HepG2 (cell line): ENCODE measurements around the gene ZBTB21. TPM values are rescaled to one million over a fixed set of nuclear protein-coding genes. Genes with fewer than 3 reads are reported as not detected.

Source experiments
- ATAC-seq: fragments of 200-7000 bp; cut with Tn5 transposase; 3 replicates; pipeline ENCODE4 v1.9.1; 2020; ENCODE audit warnings: mild to moderate bottlenecking, moderate library complexity
- BruUV-seq: library from RNA; stranded (reverse); fragments of 400-500 nt; replicated peaks from 2 replicates; lab custom pipeline; 2021; lab: Mats Ljungman, UMichigan
- CTCF ChIA-PET: fragments of 300-600 bp; formaldehyde crosslinking; extraction: SDS; loops from one replicate; lab custom pipeline; 2021; ENCODE audit warnings: low total read pairs, inconsistent platforms, low intra/inter-chr PET ratio; lab: Yijun Ruan, JAX
- POLR2A ChIA-PET: fragments of 350-600 bp; sonication (Branson Sonifier 250); formaldehyde crosslinking; loops from one replicate; lab custom pipeline; 2020; ENCODE audit warnings: antibody characterized with exemption, inconsistent platforms; lab: Yijun Ruan, JAX
- DNase-seq: peaks from one replicate; pipeline ENCODE4 v3.0.0-alpha.2; 2015; ENCODE audit warnings: low spot score
- FAIRE-seq: peaks from 3 replicates; lab custom pipeline; 2011; peaks lifted over from hg19 to GRCh38; lab: Jason Lieb, UNC
- H2AFZ ChIP-seq: one replicate; pipeline ENCODE4 v1.6.1; 2011; ENCODE audit warnings: low read length, inconsistent platforms
- H3K27ac ChIP-seq: fragments of 300-600 bp; 3 replicates; pipeline ENCODE4 v1.8.0; 2011; ENCODE audit warnings: mixed run types, mild to moderate bottlenecking, mixed read lengths, low read length, inconsistent platforms; ENCODE audit not compliant: insufficient read depth; ENCODE audit errors: extremely low read length
- H3K27me3 ChIP-seq, 2 experiments: fragments of 200-600 bp in 1 of 2; 2 replicates in 1 of 2; 3 replicates in 1 of 2; pipeline versions ENCODE4 v1.6.0 to v1.8.0; 2011; ENCODE audit warnings: low read length in 2 of 2, mild to moderate bottlenecking in 2 of 2, moderate library complexity in 2 of 2, inconsistent platforms in 1 of 2; ENCODE audit not compliant: insufficient read depth in 2 of 2, control insufficient read depth in 1 of 2
- H3K36me3 ChIP-seq, 2 experiments: fragments of 200-600 bp in 1 of 2; replicated peaks in 1 of 2; 2 replicates in 1 of 2; 3 replicates in 1 of 2; pipeline versions ENCODE4 v1.5.1 to v1.8.0; 2011; ENCODE audit warnings: low read length in 2 of 2, inconsistent platforms in 1 of 2; ENCODE audit not compliant: insufficient read depth in 2 of 2, control insufficient read depth in 1 of 2
- H3K4me1 ChIP-seq: 2 replicates; pipeline ENCODE4 v1.5.1; 2012; ENCODE audit warnings: low read length, inconsistent platforms; ENCODE audit not compliant: insufficient read depth
- H3K4me2 ChIP-seq: 2 replicates; pipeline ENCODE4 v1.6.0; 2011; ENCODE audit warnings: low read depth, low read length, inconsistent platforms
- H3K4me3 ChIP-seq, 3 experiments: fragments of 200-600 bp in 1 of 3; sonication (generic), shearing (Covaris generic) in 1 of 3; replicated peaks in 1 of 3; 2 replicates each; pipeline ENCODE4 v1.5.1; 2011 to 2016; ENCODE audit warnings: low read length in 3 of 3, inconsistent platforms in 2 of 3, low read depth in 2 of 3, mild to moderate bottlenecking in 2 of 3, control low read depth in 1 of 3, mixed read lengths in 1 of 3; ENCODE audit not compliant: insufficient read depth in 1 of 3
- H3K79me2 ChIP-seq: one replicate; pipeline ENCODE4 v1.6.1; 2011; ENCODE audit warnings: low read length, inconsistent platforms; ENCODE audit not compliant: insufficient read depth
- H3K9ac ChIP-seq: 2 replicates; pipeline ENCODE4 v1.6.0; 2011; ENCODE audit warnings: mild to moderate bottlenecking, low read depth, low read length, inconsistent platforms; ENCODE audit not compliant: insufficient read depth
- H3K9me3 ChIP-seq: 2 replicates; pipeline ENCODE4 v1.5.1; 2012; ENCODE audit warnings: mild to moderate bottlenecking, low read length
- H4K20me1 ChIP-seq: 2 replicates; pipeline ENCODE4 v1.6.0; 2011; ENCODE audit warnings: inconsistent platforms, mild to moderate bottlenecking, low read length, moderate library complexity; ENCODE audit not compliant: insufficient read depth
- GATA4 ChIP-seq: sonication (generic); IDR thresholded peaks from 2 replicates; pipeline ENCODE4 v1.6.1; 2016; ENCODE audit warnings: antibody characterized with exemption, low read depth, borderline replicate concordance
- IRX3 ChIP-seq: sonication (generic); formaldehyde crosslinking; IDR thresholded peaks from 2 replicates; pipeline ENCODE4 v1.8.1; 2023; ENCODE audit warnings: mild to moderate bottlenecking, low read depth, missing genetic modification reagents, borderline replicate concordance
- KLF6 ChIP-seq: IDR thresholded peaks from 2 replicates; pipeline ENCODE4 v1.8.0; 2016; ENCODE audit warnings: missing biosample characterization, missing genetic modification reagents
- NR2F6 ChIP-seq, 2 experiments: IDR thresholded peaks; 2 replicates each; pipeline ENCODE4 v1.6.1; 2016; ENCODE audit warnings: antibody characterized with exemption in 1 of 2, mild to moderate bottlenecking in 1 of 2
- RFX3 ChIP-seq: IDR thresholded peaks from 2 replicates; pipeline ENCODE4 v1.6.1; 2016; ENCODE audit warnings: missing biosample characterization, missing genetic modification reagents
- SP2 ChIP-seq: sonication (generic); formaldehyde crosslinking; IDR thresholded peaks from 2 replicates; pipeline ENCODE4 v1.5.1; 2020; ENCODE audit warnings: mild to moderate bottlenecking, missing genetic modification reagents
- U2AF2 ChIP-seq: fragments of 200-400 bp; formaldehyde crosslinking; IDR thresholded peaks from 2 replicates; pipeline ENCODE4 v1.6.1; 2017; ENCODE audit warnings: low read depth, mild to moderate bottlenecking, low read length
- ZNF256 ChIP-seq: sonication (generic); formaldehyde crosslinking; conservative IDR thresholded peaks from 2 replicates; pipeline ENCODE4 v1.4.0; 2020; ENCODE audit warnings: missing genetic modification reagents
- ZNF333 ChIP-seq: sonication (generic); formaldehyde crosslinking; IDR thresholded peaks from 2 replicates; pipeline ENCODE4 v1.4.0; 2020; ENCODE audit warnings: mild to moderate bottlenecking, missing genetic modification reagents, borderline replicate concordance
- ZNF484 ChIP-seq: sonication (generic); formaldehyde crosslinking; IDR thresholded peaks from 2 replicates; pipeline ENCODE4 v1.5.1; 2020; ENCODE audit warnings: mild to moderate bottlenecking, low read depth, missing genetic modification reagents, borderline replicate concordance
- ZNF549 ChIP-seq: sonication (generic); formaldehyde crosslinking; IDR thresholded peaks from 2 replicates; pipeline ENCODE4 v1.5.0; 2020; ENCODE audit warnings: missing genetic modification reagents
- ZNF839 ChIP-seq: sonication (generic); formaldehyde crosslinking; IDR thresholded peaks from 2 replicates; pipeline ENCODE4 v1.4.0; 2020; ENCODE audit warnings: missing genetic modification reagents, mild to moderate bottlenecking, borderline replicate concordance
- ZSCAN21 ChIP-seq: sonication (generic); formaldehyde crosslinking; IDR thresholded peaks from 2 replicates; pipeline ENCODE4 v1.8.0; 2022; ENCODE audit warnings: mild to moderate bottlenecking, missing genetic modification reagents, moderate library complexity, borderline replicate concordance
- WGBS: methylation state at CpG from one replicate; pipeline ENCODE4 v1.1.6; 2017; ENCODE audit warnings: low lambda C conversion rate; 5-methylcytosine and 5-hydroxymethylcytosine counted together
- in situ Hi-C: cut with HindIII; loops from 2 replicates; pipeline ENCODE4 v1.10.0; 2017; ENCODE audit warnings: low pct_unique_long_range_greater_than_20kb; ENCODE audit not compliant: extremely low pct_ligation_motif_present
- intact Hi-C: fragments of 100-400 bp; cut with micrococcal nuclease; formaldehyde crosslinking; loops from one replicate; pipeline ENCODE4 v1.10.0; 2022; ENCODE audit not compliant: unreplicated experiment
- polyA plus RNA-seq, 8 experiments: library from polyadenylated mRNA; depleted of rRNA in 3 of 8; stranded (reverse) in 7 of 8; unstranded in 1 of 8; fragments of >200 nt; fragmentation: Illumina TruSeq in 4 of 8; extraction: Trizol in 4 of 8; gene quantifications; 2 replicates each; pipeline versions ENCODE4 v1.2.1 to v1.2.3, GENCODE V29; 2011 to 2016; ENCODE audit warnings: low read depth in 4 of 8, missing spikeins in 1 of 8, mixed read lengths in 1 of 8; ENCODE audit not compliant: insufficient read depth in 1 of 8
- total RNA-seq, 5 experiments: library from RNA; depleted of rRNA; stranded (reverse); fragments of >200 nt; fragmentation: Illumina TruSeq; extraction: Trizol; gene quantifications; 2 replicates each; pipeline ENCODE4 v1.2.3, GENCODE V29; 2016; ENCODE audit warnings: low read depth in 1 of 5
- TF ChIP-seq, protein P1 (sequence below): sonication (generic); formaldehyde crosslinking; IDR thresholded peaks from 2 replicates; pipeline ENCODE4 v1.9.0; 2021; ENCODE audit warnings: missing genetic modification reagents, borderline replicate concordance
- TF ChIP-seq, protein P2 (sequence below): sonication (generic); formaldehyde crosslinking; conservative IDR thresholded peaks from 2 replicates; pipeline ENCODE4 v1.5.0; 2020; ENCODE audit warnings: missing genetic modification reagents

Gene ZBTB21
- total and polyA plus RNA-seq, 2 of the 13 experiments (the other 11 are each of a cell fraction or from before 2014, with no cell fraction given), result 4.5 to 6.1 TPM

DNA sequence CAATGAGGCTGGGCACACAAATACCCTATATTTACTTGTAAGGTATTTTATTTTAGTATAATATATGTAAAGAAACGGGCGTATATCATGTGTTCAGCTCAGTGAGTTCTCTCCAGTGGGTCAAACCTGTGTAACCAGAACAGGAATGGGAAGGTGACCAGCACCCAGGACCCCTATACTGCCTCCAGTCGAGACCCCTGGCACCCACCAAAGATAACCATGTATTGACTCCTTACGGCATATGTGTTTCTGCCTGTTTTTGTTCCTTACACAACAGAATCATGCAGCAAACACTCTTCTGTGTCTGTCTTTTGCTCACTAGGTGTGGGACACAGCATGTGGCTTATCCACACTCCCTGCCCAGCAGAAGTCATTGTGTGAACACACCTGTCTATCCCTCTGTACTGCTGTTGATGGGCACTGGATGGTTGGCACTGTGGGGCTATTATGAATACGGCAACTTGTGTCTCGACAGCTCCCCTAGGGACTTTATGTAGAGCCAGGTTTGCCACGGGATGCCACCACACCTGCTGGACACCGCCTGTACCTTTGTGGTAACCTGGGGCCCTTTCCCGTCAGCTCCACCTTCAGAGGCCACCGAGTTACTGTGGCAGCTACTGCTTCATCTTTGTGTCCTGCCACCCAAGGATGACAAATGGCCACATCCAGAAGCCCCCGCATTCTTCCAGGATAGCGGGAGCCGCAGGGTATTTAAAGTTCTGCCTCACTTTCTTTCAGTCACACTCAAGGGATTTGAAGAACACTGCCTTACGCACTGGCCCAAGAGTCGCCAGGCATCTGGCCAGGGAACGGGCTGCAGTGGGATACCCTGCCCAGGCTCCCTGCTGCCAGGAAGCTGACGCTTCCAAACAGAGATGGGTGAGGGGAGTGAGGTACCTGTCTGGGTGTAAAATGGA, 32.9 kb downstream of the ZBTB21 start:
- TF ChIP-seq ZNF256 (no peak), NR2F6 (IDR thresholded peaks at IDR 0.05) (no peak), NR2F6 (CRISPR knock-in tag; IDR thresholded peaks at IDR 0.05) (no peak), ZNF549 (CRISPR knock-in tag) (no peak), IRX3 (CRISPR knock-in tag) (no peak), U2AF2 (no peak), KLF6 (CRISPR knock-in tag) (no peak), RFX3 (CRISPR knock-in tag) (no peak), ZNF333 (CRISPR knock-in tag) (no peak), ZNF484 (no peak), GATA4 (no peak), ZSCAN21 (CRISPR knock-in tag) (no peak), ZNF839 (CRISPR knock-in tag) (no peak), SP2 (no peak)
- TF ChIP-seq, protein P1, sequence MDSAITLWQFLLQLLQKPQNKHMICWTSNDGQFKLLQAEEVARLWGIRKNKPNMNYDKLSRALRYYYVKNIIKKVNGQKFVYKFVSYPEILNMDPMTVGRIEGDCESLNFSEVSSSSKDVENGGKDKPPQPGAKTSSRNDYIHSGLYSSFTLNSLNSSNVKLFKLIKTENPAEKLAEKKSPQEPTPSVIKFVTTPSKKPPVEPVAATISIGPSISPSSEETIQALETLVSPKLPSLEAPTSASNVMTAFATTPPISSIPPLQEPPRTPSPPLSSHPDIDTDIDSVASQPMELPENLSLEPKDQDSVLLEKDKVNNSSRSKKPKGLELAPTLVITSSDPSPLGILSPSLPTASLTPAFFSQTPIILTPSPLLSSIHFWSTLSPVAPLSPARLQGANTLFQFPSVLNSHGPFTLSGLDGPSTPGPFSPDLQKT (CRISPR knock-in tag), result no peak
- TF ChIP-seq, protein P2, sequence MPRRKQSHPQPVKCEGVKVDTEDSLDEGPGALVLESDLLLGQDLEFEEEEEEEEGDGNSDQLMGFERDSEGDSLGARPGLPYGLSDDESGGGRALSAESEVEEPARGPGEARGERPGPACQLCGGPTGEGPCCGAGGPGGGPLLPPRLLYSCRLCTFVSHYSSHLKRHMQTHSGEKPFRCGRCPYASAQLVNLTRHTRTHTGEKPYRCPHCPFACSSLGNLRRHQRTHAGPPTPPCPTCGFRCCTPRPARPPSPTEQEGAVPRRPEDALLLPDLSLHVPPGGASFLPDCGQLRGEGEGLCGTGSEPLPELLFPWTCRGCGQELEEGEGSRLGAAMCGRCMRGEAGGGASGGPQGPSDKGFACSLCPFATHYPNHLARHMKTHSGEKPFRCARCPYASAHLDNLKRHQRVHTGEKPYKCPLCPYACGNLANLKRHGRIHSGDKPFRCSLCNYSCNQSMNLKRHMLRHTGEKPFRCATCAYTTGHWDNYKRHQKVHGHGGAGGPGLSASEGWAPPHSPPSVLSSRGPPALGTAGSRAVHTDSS (CRISPR knock-in tag), result no peak
- Histone ChIP-seq H3K4me3 (no peak overlapping the region), H3K36me3 (no peaks in the 10 kb centered on the region), H2AFZ (no peak overlapping the region), H3K27me3 (no peaks in the 10 kb centered on the region), H3K79me2 (no peaks in the 10 kb centered on the region), H3K9ac (no peak overlapping the region), H3K9me3 (peaks cover 7% of the 10 kb centered on the region; the same call in 1 of the 2 replicates), H4K20me1 (no peaks in the 10 kb centered on the region), H3K4me1 (peaks cover 24% of the 10 kb centered on the region), H3K4me2 (no peak overlapping the region), H3K27ac (no peak overlapping the region)
- no peak for DNase-seq
- intact Hi-C loops (no loop called here), in situ Hi-C loops (no loop called here)
- ATAC-seq, result no peak
- POLR2A ChIA-PET, result no interaction called here
- no peak for FAIRE-seq
- CTCF ChIA-PET, result no interaction called here
- 64% methylated on average over 13 of the region's 17 CpGs for WGBS
- no TSS peak for BruUV-seq
